Measurements from ENCODE around the gene NOL6. TPM values are rescaled to one million over a fixed set of nuclear protein-coding genes. Genes with fewer than 3 reads are reported as not detected.
"Not testable (repeated sequence)": the region's sequence is repeated elsewhere in the genome, so short reads cannot be mapped to it uniquely, and the experiment has no call there.

The NOL6 gene
- total and polyA plus RNA-seq, 2 experiments from 2014 or later: 17.2 to 18.6 TPM

- Histone ChIP-seq H3K36me3 (no peaks in the 10 kb centered on the region), H3K27me3 (no peaks in the 10 kb centered on the region), H3K9me3 (ENCODE audit: low read depth) (no peaks in the 10 kb centered on the region), H3K4me1 (ENCODE audit: low read depth) (no peaks in the 10 kb centered on the region), H3K27ac (peak overlapping the region; percentile 48), H3K4me3 (peak overlapping the region; percentile 22)
- DNase-seq (ENCODE audit: low read depth in 1 of 2, low spot score in 1 of 2): peak; percentile 36 to 72
- no peak for TF ChIP-seq CTCF (IDR thresholded peaks at IDR 0.05; ENCODE audit: low read depth, low read length)
These were observed 36.8 kb upstream of the NOL6 start for GRCh38 chr9:33510262-33511183.

- no peak for TF ChIP-seq CTCF (IDR thresholded peaks at IDR 0.05; ENCODE audit: low read depth, low read length)
- Histone ChIP-seq H3K4me1 (ENCODE audit: low read depth) (no peaks in the 10 kb centered on the region), H3K4me3 (no peak overlapping the region), H3K36me3 (no peaks in the 10 kb centered on the region), H3K27ac (no peak overlapping the region), H3K27me3 (no peaks in the 10 kb centered on the region), H3K9me3 (ENCODE audit: low read depth) (no peaks in the 10 kb centered on the region)
- DNase-seq (ENCODE audit: low read depth in 1 of 2, low spot score in 1 of 2): peak in 1 of 2 donors; percentile 96
These were observed 33.1 kb upstream of the NOL6 start for GRCh38 chr9:33506626-33507370.

- TF ChIP-seq CTCF (IDR thresholded peaks at IDR 0.05; ENCODE audit: low read depth, low read length): peak; percentile 35
- Histone ChIP-seq H3K4me1 (ENCODE audit: low read depth) (no peaks in the 10 kb centered on the region), H3K27me3 (peaks cover 5% of the 10 kb centered on the region)
These were observed 24.7 kb upstream of the NOL6 start for GRCh38 chr9:33498387-33498786.

GRCh38 chr9:33493819-33494218 lies 20.1 kb upstream of the NOL6 start:
- H3K27me3 ChIP-seq; H3K9me3 ChIP-seq (ENCODE audit: low read depth); H3K36me3 ChIP-seq; H3K4me3 ChIP-seq; H3K4me1 ChIP-seq (ENCODE audit: low read depth); H3K27ac ChIP-seq: not testable (repeated sequence)
- peak in 1 of 2 donors; percentile 13 for DNase-seq (ENCODE audit: low read depth in 1 of 2, low spot score in 1 of 2)

More at GRCh38 chr9:33498387-33498786, 24.7 kb upstream of the NOL6 start:
- DNase-seq (ENCODE audit: low read depth in 1 of 2, low spot score in 1 of 2): peak in 1 of 2 donors; percentile 23
- no peaks in the 10 kb centered on the region for H3K9me3 ChIP-seq (ENCODE audit: low read depth)
- no peak overlapping the region for H3K27ac ChIP-seq
- no peaks in the 10 kb centered on the region for H3K36me3 ChIP-seq
- H3K4me3 ChIP-seq: no peak overlapping the region

- Histone ChIP-seq H3K27me3 (no peaks in the 10 kb centered on the region), H3K4me1 (ENCODE audit: low read depth) (no peaks in the 10 kb centered on the region), H3K27ac (no peak overlapping the region), H3K36me3 (no peaks in the 10 kb centered on the region), H3K9me3 (ENCODE audit: low read depth) (no peaks in the 10 kb centered on the region), H3K4me3 (no peak overlapping the region)
- peak in 1 of 2 donors; percentile 74 for DNase-seq (ENCODE audit: low read depth in 1 of 2, low spot score in 1 of 2)
- TF ChIP-seq CTCF (IDR thresholded peaks at IDR 0.05; ENCODE audit: low read depth, low read length): no peak
These were observed 15.3 kb upstream of the NOL6 start for GRCh38 chr9:33489066-33489465.

- H3K4me3 ChIP-seq; H3K36me3 ChIP-seq; H3K27ac ChIP-seq; H3K27me3 ChIP-seq; H3K4me1 ChIP-seq (ENCODE audit: low read depth); H3K9me3 ChIP-seq (ENCODE audit: low read depth); DNase-seq (ENCODE audit: low read depth in 1 of 2, low spot score in 1 of 2): not testable (repeated sequence)
These were observed 11.6 kb upstream of the NOL6 start for GRCh38 chr9:33485312-33485711.
